Calu3 (cell line): ENCODE data around the gene GRIN1. TPM values are rescaled to one million over a fixed set of nuclear protein-coding genes. Genes with fewer than 3 reads are reported as not detected.

Experiments
- BruUV-seq: library from RNA; stranded (reverse); fragments of 400-500 nt; replicated peaks from 2 replicates; lab custom pipeline; 2021; lab: Mats Ljungman, UMichigan
- CTCF ChIA-PET: fragments of 300-600 bp; sonication (Branson Sonifier 250); formaldehyde crosslinking; loops from one replicate; lab custom pipeline; 2022; ENCODE audit warnings: antibody characterized with exemption; lab: Charles Lee
- DNase-seq: peaks from one replicate; pipeline ENCODE4 v3.0.0; 2022
- H3K27ac Mint-ChIP-seq: one replicate; pipeline ENCODE4 v1.8.0; 2022; ENCODE audit warnings: mixed read lengths; ENCODE audit not compliant: unreplicated experiment
- H3K27me3 Mint-ChIP-seq: one replicate; pipeline ENCODE4 v1.8.0; 2022; ENCODE audit warnings: mixed read lengths; ENCODE audit not compliant: unreplicated experiment
- H3K36me3 Mint-ChIP-seq: one replicate; pipeline ENCODE4 v1.8.0; 2022; ENCODE audit warnings: mild to moderate bottlenecking, moderate library complexity, mixed read lengths; ENCODE audit not compliant: insufficient read depth, unreplicated experiment
- H3K4me1 Mint-ChIP-seq: one replicate; pipeline ENCODE4 v1.8.0; 2022; ENCODE audit warnings: mild to moderate bottlenecking, low read depth, mixed read lengths; ENCODE audit not compliant: unreplicated experiment
- H3K4me3 Mint-ChIP-seq: one replicate; pipeline ENCODE4 v1.8.0; 2022; ENCODE audit warnings: mild to moderate bottlenecking, low read depth, moderate library complexity, mixed read lengths; ENCODE audit not compliant: unreplicated experiment
- H3K9me3 Mint-ChIP-seq: one replicate; pipeline ENCODE4 v1.8.0; 2022; ENCODE audit warnings: low read depth, mixed read lengths; ENCODE audit not compliant: unreplicated experiment
- CTCF ChIP-seq: fragments of 200-600 bp; IDR thresholded peaks from one replicate; pipeline ENCODE4 v1.8.0; 2022; ENCODE audit warnings: antibody characterized with exemption; ENCODE audit not compliant: unreplicated experiment
- intact Hi-C: fragments of 100-400 bp; cut with micrococcal nuclease; formaldehyde crosslinking; loops from one replicate; pipeline ENCODE4 v1.10.0; 2022; ENCODE audit not compliant: unreplicated experiment
- total RNA-seq: library from RNA; stranded (reverse); gene quantifications from 2 replicates; pipeline ENCODE4 v1.2.3, GENCODE V29; 2022

GRIN1 gene
- total RNA-seq, 1 experiment from 2014 or later = 0.54 TPM

GRCh38 chr9:137111788-137112563 is 27.0 kb upstream of the GRIN1 start:
- TF ChIP-seq CTCF = no peak
- no peak overlapping the region for H3K4me3 Mint-ChIP-seq
- intact Hi-C loops = no loop called here
- CTCF ChIA-PET = no interaction called here
- DNase-seq = no peak
- BruUV-seq = no TSS peak
- peaks cover 6% of the 10 kb centered on the region for H3K27me3 Mint-ChIP-seq
- peaks cover 17% of the 10 kb centered on the region for H3K36me3 Mint-ChIP-seq
- H3K27ac Mint-ChIP-seq = no peak overlapping the region
- H3K9me3 Mint-ChIP-seq = no peaks in the 10 kb centered on the region
- no peaks in the 10 kb centered on the region for H3K4me1 Mint-ChIP-seq

- CTCF ChIA-PET = no interaction called here
- BruUV-seq = no TSS peak
- peaks cover 17% of the 10 kb centered on the region for H3K36me3 Mint-ChIP-seq
- no peak overlapping the region for H3K4me3 Mint-ChIP-seq
- intact Hi-C loops = no loop called here
- no peak for TF ChIP-seq CTCF
- no peaks in the 10 kb centered on the region for H3K4me1 Mint-ChIP-seq
- peaks cover 14% of the 10 kb centered on the region for H3K27me3 Mint-ChIP-seq
- no peak overlapping the region for H3K27ac Mint-ChIP-seq
- H3K9me3 Mint-ChIP-seq = no peaks in the 10 kb centered on the region
- no peak for DNase-seq
These were observed 26.2 kb upstream of the GRIN1 start for GRCh38 chr9:137112564-137113384.

GRCh38 chr9:137113385-137114159 is 25.4 kb upstream of the GRIN1 start:
- Mint-ChIP-seq H3K27ac (peak overlapping the region; percentile 39), H3K36me3 (peaks cover 17% of the 10 kb centered on the region), H3K9me3 (no peaks in the 10 kb centered on the region), H3K4me1 (no peaks in the 10 kb centered on the region), H3K27me3 (peaks cover 14% of the 10 kb centered on the region), H3K4me3 (peak overlapping the region; percentile 40)
- BruUV-seq = no TSS peak
- DNase-seq = no peak
- intact Hi-C loops = no loop called here
- no peak for TF ChIP-seq CTCF
- CTCF ChIA-PET = no interaction called here

GRCh38 chr9:137114220-137114612 is 24.7 kb upstream of the GRIN1 start:
- DNase-seq = no peak
- Mint-ChIP-seq H3K27ac (no peak overlapping the region), H3K4me3 (peak overlapping the region; percentile 40), H3K9me3 (no peaks in the 10 kb centered on the region), H3K27me3 (peaks cover 14% of the 10 kb centered on the region), H3K36me3 (peaks cover 11% of the 10 kb centered on the region), H3K4me1 (no peaks in the 10 kb centered on the region)
- intact Hi-C loops = no loop called here
- BruUV-seq = no TSS peak
- no peak for TF ChIP-seq CTCF
- CTCF ChIA-PET = no interaction called here
